Mononuclear cell (primary cell): Measurements from ENCODE around the gene CTNNA2. TPM values are rescaled to one million over a fixed set of nuclear protein-coding genes. Genes with fewer than 3 reads are reported as not detected.

Experiments used
- H3K27me3 ChIP-seq: 2 replicates; pipeline ENCODE4 v1.6.0; 2011; ENCODE audit warnings: low read length, control low read depth; ENCODE audit not compliant: insufficient read depth
- H3K4me1 ChIP-seq: 2 replicates; pipeline ENCODE4 v1.5.1; 2011; ENCODE audit warnings: mild to moderate bottlenecking, low read length, control low read depth; ENCODE audit not compliant: insufficient read depth
- H3K4me3 ChIP-seq: 2 replicates; pipeline ENCODE4 v1.5.1; 2011; ENCODE audit warnings: mild to moderate bottlenecking, low read length, moderate library complexity
- H3K9me3 ChIP-seq: 2 replicates; pipeline ENCODE4 v1.5.1; 2011; ENCODE audit warnings: low read depth, mild to moderate bottlenecking, control low read depth, low read length
- total RNA-seq: library from RNA; depleted of rRNA; stranded (reverse); fragments of >200 nt; gene quantifications from one replicate; pipeline ENCODE4 v1.2.3, GENCODE V29; 2012

The CTNNA2 gene
- total RNA-seq, 1 donor = not detected

DNA sequence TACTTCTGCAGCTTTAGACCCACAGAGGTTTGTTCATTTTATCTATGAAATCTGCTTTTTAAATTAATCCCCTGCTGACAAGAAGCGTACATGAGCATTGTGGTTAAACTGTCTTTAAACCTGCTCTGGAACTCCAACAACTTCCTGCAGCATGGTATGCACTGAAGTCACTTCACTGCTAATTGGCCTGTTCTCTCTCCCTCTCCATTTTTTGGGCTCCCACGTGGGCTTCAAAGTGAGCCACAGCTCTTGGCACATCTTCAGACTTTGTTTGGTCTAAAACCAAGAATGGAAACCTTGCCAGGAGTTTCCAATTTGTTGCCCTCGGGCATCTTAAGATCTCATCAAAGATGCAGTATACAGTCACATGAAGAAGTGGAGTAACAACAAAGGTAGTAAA is 480.3 kb downstream of the CTNNA2 start:
- H3K4me3 ChIP-seq = no peak overlapping the region
- no peaks in the 10 kb centered on the region for H3K27me3 ChIP-seq
- H3K9me3 ChIP-seq = no peaks in the 10 kb centered on the region
- no peaks in the 10 kb centered on the region for H3K4me1 ChIP-seq

DNA sequence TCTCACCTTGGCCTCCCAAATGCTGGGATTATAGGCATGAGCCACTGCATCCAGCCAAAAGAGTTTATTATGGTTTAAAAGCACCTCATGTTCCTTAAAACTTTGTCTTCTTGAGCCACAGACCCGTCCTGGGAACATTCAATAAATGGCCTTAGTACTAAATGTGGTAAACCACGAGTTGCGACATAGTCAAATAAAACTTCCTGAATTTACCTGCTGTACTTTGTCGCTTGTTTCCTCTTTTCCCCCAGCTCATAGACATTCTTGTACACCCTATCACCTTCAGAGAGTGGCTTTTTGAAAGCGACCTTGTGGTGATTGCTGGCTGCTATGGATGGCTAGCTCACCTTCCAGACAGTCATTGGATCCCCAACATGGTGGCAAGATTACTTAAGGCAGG is 481.3 kb downstream of the CTNNA2 start:
- H3K4me3 ChIP-seq = no peak overlapping the region
- H3K9me3 ChIP-seq = no peaks in the 10 kb centered on the region
- H3K27me3 ChIP-seq = no peaks in the 10 kb centered on the region
- H3K4me1 ChIP-seq = no peaks in the 10 kb centered on the region

DNA sequence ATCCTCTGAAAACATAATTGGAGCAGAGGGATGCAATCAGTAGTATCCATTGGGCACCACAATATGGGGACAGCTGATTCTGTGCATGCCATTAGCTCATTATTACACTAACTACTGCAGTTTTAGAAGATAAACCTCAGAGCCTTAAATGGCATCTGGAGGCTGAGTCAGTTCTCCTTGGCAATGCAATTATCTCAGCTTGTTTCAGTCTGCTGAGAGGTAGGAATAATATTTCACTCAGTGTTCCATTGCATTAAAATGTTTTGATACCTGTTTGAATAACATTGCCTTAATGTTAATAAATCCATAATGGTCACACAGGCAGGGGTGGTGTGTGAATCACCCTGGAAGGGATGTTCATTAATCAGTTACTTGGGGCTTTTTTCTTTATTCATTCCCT is 482.1 kb downstream of the CTNNA2 start:
- Histone ChIP-seq H3K4me3 (no peak overlapping the region), H3K9me3 (no peaks in the 10 kb centered on the region), H3K27me3 (no peaks in the 10 kb centered on the region), H3K4me1 (no peaks in the 10 kb centered on the region)

DNA sequence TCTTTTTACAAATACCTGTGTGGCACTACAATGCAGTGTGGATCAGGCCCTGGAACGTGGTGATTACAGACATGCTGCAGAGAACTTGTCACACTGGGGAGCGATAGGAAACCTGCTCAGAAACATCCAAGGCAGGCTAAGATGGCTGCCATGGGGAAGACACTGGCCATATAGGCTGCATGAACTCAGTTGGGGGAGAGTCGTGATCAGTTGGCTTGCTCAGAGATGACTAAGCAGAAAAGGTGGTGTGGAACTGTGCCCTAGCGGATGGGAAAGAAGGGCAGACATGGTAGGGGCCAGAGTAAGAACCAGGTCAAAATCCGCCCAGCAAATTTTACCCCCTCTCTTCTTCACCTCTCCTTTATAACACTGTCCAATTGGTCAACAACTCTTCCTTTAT is 483.9 kb downstream of the CTNNA2 start:
- H3K27me3 ChIP-seq = no peaks in the 10 kb centered on the region
- H3K9me3 ChIP-seq = no peaks in the 10 kb centered on the region

DNA sequence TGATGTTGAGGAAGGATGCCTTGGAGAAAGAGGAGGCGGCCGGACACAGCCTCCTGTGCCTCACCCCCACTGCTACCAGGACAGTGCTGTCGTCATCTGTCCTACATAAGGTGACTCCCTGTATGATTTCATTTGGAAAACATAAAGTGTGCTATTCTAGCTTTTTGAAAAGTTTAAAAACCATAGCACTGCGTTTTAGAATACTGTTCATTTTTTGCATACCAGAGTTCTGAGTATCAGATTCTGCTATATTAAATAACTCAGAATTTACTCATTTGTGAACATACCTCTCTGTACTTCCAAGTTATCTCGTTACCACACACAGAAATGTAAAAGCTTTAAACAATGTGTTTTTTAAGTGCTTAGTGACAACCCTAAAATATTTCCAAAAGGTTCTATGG is 488.9 kb downstream of the CTNNA2 start:
- no peak overlapping the region for H3K4me3 ChIP-seq
- H3K27me3 ChIP-seq = no peaks in the 10 kb centered on the region
- H3K9me3 ChIP-seq = no peaks in the 10 kb centered on the region
- no peaks in the 10 kb centered on the region for H3K4me1 ChIP-seq

More for the DNA sequence above, 483.9 kb downstream of the CTNNA2 start:
- Histone ChIP-seq H3K4me3 (no peak overlapping the region), H3K4me1 (no peaks in the 10 kb centered on the region)

DNA sequence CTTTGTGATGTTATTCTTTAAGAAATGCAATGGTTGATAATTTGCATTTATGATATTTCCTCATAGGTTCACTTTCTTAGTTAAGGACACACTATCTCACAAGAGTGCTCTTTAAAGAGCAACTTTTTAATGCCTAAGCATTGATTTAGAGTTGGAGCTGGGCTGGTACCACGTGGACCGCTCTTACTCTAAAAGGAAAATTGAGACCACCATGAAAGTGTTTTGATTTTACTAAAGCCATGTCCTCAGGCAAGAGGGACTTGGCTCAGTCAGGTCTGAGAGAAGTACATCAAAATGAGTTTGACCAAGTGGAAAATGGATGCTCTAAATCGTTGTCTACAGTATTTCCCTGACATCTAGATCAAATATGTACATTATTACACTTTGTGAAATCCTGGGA is 489.3 kb downstream of the CTNNA2 start:
- Histone ChIP-seq H3K9me3 (no peaks in the 10 kb centered on the region), H3K27me3 (no peaks in the 10 kb centered on the region), H3K4me1 (no peaks in the 10 kb centered on the region), H3K4me3 (no peak overlapping the region)

DNA sequence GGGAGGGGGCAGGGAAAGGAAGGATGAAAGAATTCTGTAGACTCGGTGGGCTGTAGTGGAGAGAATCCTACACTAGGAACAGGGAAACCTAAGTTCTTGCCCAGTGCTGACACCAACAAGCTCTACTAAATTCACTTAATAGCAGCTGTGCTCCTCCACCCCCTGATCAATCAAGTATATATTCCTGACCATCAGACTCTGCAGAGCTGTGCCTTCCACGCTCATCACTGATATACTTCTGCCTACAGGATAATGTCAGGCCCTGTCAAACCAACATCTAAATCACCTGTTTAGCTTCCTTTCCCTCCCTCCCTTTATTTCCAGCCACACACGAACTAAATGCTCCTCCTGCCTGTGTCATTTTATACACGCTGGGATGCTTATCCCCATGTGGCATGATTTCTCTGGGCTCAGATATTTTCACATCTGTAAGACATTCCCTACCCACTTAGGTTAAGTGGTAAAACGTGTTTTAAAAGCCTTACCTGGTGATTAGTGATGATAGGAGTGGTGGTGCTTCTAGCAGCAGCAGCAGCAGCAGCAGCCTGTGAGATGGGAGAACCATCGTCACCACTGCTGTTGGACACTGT is 489.8 kb downstream of the CTNNA2 start:
- no peaks in the 10 kb centered on the region for H3K27me3 ChIP-seq
- no peak overlapping the region for H3K4me3 ChIP-seq
- no peaks in the 10 kb centered on the region for H3K4me1 ChIP-seq
- no peaks in the 10 kb centered on the region for H3K9me3 ChIP-seq

DNA sequence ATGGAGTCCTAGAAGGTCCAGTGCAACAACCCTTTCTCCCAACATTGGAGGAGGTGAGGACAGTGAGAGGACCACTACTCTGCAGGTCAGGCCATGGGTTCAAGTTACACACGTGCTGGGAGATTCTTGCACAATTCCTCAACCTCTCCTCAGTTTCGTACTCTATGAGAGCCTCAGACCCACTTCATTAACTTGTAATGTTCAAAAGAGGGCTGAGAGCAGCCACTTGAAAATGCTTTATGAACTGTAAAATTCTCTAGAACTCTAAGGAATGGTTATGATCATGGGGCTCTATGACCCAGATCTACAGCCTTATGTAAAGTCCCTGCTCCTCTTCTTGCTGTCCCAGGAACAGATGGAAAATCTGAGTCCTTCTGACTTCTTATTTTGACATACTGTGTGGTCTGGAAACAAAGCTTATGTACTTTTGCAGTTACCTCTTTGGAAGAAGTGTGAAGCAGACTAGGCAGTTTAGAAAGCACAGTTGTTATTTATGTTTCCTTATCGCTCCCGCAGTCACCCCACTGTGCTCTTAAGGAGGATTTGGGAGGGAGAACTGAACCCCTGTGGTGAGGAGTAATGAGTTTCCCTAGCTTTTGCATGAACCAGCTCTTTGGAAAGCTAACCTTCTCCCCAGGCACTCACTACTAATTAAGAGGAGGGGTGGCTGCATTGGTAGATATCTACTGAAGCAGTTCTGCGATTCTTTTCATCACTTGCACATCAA is 495.1 kb downstream of the CTNNA2 start:
- H3K4me3 ChIP-seq = no peak overlapping the region
- no peaks in the 10 kb centered on the region for H3K27me3 ChIP-seq
- H3K9me3 ChIP-seq = no peaks in the 10 kb centered on the region
- no peaks in the 10 kb centered on the region for H3K4me1 ChIP-seq

DNA sequence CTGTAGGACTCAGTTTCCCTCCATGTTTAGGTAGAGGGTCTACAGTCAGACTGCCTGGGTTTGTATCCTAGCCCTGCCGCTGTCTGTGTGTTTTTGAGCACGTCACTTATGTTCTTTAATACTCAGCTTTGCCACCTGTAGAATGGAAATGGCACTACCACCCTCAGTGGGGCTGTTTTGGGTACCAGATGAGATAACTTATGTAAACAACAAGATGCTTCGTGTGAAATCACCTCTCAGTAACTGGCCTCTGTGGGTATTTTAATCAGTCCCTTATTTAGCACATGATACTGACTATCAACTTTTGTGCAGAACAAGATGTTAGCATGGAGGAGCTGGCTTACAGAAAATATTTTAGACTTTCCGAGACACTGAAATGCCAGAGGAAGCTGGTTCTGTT is 495.7 kb downstream of the CTNNA2 start:
- no peaks in the 10 kb centered on the region for H3K9me3 ChIP-seq
- H3K4me1 ChIP-seq = no peaks in the 10 kb centered on the region
- H3K27me3 ChIP-seq = no peaks in the 10 kb centered on the region
- H3K4me3 ChIP-seq = no peak overlapping the region

DNA sequence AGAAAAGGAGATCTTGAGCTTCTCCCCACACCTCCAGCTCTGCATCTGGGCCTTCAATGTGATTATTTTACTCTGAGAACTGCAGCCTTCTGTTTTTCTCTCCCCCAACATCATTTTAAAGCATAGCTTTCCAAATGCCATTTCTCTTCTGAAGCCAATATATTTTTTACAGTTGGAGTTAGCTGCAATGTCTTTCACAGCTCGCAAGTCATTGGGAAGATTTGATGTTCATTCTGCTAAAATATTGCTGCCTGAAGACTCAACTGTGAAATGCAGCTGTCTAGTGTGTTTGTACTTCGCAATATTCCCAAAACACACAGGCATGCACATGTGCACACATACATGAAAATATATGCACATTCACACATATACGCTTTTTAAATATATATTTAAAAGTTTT is 496.4 kb downstream of the CTNNA2 start:
- H3K4me3 ChIP-seq = no peak overlapping the region

DNA sequence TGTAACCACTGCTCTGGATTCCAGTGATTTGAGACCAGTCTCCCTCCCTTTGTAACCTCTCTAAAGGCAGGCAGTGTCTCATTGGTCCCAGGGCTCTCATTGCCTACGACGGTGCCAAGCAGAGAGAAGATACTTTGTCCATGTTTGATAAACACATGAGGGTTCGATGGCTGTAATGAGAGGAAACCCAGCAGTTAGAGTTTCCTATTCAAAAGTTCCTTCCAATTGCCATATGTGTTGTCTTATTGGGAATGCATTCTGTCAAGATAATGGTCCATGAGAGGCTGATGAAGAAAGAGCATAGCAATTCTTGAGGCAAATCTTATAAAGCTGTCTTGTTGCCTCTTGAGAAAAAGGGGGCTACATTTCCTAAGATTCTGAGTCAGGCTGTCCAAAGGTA is 499.2 kb downstream of the CTNNA2 start:
- Histone ChIP-seq H3K4me1 (no peaks in the 10 kb centered on the region), H3K9me3 (no peaks in the 10 kb centered on the region), H3K4me3 (no peak overlapping the region), H3K27me3 (no peaks in the 10 kb centered on the region)

More for the DNA sequence above, 496.4 kb downstream of the CTNNA2 start:
- Histone ChIP-seq H3K4me1 (no peaks in the 10 kb centered on the region), H3K27me3 (no peaks in the 10 kb centered on the region), H3K9me3 (no peaks in the 10 kb centered on the region)

DNA sequence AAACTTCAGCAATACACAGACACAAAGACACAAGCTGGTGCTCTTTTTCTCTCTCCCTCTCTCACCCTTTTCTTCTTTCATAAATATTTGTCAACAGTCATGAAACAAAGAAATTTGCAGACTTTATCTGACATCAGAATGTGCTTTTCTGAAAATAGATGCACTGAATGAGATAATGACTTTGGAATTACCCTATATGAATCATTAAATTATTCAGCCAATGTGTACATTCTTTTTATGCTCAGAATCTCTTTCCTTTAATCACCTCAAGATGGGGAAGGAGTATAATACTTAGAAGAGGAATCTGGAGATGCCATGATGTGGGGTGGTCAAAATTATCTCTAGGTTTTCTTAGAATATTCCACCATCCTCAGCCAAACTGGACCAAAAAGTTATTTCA is 501.8 kb downstream of the CTNNA2 start:
- Histone ChIP-seq H3K9me3 (no peaks in the 10 kb centered on the region), H3K4me3 (no peak overlapping the region), H3K27me3 (no peaks in the 10 kb centered on the region), H3K4me1 (no peaks in the 10 kb centered on the region)

DNA sequence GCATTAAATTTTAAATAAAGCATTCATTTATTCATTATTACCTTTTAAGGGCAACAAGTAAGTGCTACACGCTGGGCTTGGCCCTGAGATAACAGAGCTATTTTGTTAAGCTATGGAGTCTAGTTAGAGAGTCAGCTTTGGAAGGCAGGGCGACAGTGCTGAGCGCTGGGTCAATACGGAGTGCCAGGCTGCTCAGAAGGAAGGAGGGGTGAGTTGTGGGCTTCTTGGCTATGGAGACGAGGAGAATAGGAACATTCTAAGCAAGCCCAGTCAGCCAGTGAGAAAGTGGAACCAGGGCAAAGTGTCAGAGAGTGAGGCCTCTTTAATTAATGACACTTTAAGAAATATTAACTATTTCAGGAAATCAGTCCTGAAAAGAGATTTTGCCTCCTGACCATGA is 503.3 kb downstream of the CTNNA2 start:
- no peaks in the 10 kb centered on the region for H3K9me3 ChIP-seq
- no peak overlapping the region for H3K4me3 ChIP-seq
- H3K4me1 ChIP-seq = no peaks in the 10 kb centered on the region

DNA sequence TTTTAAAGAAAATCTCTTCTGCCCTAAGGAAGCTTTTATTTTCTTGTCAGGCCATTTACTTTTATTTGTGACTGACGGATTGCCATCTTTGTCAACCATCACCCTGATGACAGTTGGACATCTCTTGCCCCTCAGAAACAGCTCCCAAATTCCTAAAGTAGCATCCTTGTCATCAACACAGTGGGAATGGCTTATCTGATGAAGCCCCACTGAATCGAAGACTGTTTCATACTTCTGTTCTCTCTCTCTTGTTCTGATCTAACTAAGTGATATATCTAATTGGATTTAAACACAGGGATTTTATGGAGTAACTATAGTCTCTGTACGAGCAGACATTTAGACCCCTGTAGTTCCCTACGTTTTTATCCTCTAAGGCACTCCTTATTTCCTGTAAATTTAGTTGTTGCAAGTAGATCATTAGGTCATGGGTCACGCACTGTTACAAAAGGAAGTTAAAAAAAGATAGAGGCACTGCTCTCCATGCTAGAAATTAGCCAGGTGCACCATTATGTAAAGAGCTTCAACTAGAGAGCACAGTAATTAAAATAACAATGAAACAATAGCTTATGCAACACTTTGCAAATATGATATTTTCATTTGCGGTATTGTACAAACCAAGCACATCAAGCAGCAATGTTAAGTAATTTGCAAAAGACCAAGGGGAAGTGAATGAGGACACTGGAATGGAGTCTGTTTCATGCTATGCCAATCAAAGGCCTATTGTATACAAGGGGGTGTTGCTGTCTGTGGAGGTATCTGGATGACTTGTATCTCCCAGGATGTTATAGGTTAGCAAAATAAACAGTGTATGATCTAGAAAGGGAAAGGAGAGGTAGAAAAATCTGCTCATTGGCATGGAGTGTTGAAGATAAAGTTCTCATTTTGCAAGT is 507.0 kb downstream of the CTNNA2 start:
- Histone ChIP-seq H3K27me3 (no peaks in the 10 kb centered on the region), H3K4me3 (no peak overlapping the region), H3K4me1 (no peaks in the 10 kb centered on the region), H3K9me3 (no peaks in the 10 kb centered on the region)

More for the DNA sequence above, 503.3 kb downstream of the CTNNA2 start:
- no peaks in the 10 kb centered on the region for H3K27me3 ChIP-seq

DNA sequence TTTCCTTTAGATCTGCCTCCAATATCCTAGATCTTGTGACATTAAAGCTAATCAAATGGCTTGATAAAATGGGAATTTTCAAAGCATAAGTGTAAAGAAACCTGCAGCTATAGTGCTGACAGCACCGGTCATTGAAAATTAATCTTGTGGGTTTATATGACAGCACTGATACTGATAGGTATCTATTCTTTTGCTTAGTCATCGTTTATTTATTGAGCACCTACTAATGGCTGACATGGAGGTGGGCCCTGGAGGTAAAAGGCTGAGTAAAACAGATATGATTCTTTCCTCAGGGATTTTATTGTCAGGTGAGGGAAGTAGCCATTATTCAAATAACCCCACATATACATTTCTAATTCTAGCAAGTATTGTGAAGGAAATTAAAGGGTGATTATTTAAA is 509.2 kb downstream of the CTNNA2 start:
- no peak overlapping the region for H3K4me3 ChIP-seq
- no peaks in the 10 kb centered on the region for H3K9me3 ChIP-seq
- H3K4me1 ChIP-seq = no peaks in the 10 kb centered on the region
- no peaks in the 10 kb centered on the region for H3K27me3 ChIP-seq
